Measurements from ENCODE around the gene BAMBI.
A peak's percentile ranks its signal among the peaks of the same experiment; 100 is the strongest.

Gene BAMBI

DNA sequence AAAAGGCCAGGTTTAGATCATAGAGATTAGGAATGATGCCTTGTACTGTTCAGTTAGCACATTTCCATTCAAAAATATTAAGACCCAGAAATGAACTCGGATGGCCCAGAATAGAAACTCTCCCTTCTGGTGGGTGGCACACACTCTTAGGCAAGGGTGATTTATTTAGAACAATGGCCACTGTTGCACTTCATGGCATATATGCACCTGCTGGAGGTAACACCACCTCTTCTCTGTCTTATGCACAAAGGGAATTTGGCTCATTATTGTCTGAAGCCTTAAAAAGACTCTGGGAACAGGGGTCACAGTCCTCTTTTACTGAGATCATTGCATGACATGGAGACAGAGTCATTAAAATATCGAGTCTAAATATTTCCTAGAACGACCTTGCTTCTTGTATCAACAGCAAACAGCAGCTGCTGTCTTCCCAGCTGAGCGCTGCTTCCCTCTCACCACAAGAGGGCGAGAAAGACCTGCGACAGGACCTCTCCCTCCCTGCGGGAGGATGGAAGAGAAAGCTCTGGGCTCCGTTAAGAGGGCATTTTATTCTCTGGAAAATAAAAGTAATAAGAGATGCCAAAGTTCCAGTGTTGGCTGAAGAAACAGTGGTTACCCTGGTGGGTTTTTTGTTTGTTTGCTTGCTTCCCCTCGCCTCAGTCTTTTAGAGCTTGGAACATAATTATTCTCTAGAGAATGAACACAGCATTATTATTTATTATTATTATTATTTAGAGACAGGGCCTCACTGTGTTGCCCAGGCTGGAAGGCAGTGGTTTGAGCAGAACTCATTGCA, 13.5 kb upstream of the BAMBI start:
- TF ChIP-seq, protein P1, sequence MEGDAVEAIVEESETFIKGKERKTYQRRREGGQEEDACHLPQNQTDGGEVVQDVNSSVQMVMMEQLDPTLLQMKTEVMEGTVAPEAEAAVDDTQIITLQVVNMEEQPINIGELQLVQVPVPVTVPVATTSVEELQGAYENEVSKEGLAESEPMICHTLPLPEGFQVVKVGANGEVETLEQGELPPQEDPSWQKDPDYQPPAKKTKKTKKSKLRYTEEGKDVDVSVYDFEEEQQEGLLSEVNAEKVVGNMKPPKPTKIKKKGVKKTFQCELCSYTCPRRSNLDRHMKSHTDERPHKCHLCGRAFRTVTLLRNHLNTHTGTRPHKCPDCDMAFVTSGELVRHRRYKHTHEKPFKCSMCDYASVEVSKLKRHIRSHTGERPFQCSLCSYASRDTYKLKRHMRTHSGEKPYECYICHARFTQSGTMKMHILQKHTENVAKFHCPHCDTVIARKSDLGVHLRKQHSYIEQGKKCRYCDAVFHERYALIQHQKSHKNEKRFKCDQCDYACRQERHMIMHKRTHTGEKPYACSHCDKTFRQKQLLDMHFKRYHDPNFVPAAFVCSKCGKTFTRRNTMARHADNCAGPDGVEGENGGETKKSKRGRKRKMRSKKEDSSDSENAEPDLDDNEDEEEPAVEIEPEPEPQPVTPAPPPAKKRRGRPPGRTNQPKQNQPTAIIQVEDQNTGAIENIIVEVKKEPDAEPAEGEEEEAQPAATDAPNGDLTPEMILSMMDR (IDR thresholded peaks at IDR 0.05; ENCODE audit: insufficient read depth, low read depth, low read length, missing control alignments), result peak; percentile 100
- DNase-seq (ENCODE audit: low read depth), result peak; percentile 81
- H3K4me3 ChIP-seq (ENCODE audit: low read length), result no peak overlapping the region

DNA sequence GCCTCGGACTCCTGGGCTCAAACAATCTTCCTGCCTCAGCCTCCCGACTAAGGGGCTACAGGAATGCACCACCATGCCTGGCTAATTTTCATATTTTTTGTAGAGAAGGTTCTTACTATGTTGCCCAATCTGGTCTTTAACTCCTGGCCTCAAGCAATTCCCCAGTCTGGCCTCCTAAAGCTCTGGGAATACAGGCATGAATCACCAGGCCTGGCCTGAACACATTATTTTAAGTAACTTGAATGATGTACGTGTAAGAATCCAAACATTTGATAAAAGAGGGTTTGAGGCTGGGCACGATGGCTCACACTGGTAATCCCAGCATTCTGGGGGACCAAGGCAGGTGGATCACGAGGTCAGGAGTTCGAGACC, 13.0 kb upstream of the BAMBI start:
- TF ChIP-seq, protein P1 (IDR thresholded peaks at IDR 0.05; ENCODE audit: insufficient read depth, low read depth, low read length, missing control alignments), result no peak
- H3K4me3 ChIP-seq (ENCODE audit: low read length), result no peak overlapping the region
- DNase-seq (ENCODE audit: low read depth), result no peak

DNA sequence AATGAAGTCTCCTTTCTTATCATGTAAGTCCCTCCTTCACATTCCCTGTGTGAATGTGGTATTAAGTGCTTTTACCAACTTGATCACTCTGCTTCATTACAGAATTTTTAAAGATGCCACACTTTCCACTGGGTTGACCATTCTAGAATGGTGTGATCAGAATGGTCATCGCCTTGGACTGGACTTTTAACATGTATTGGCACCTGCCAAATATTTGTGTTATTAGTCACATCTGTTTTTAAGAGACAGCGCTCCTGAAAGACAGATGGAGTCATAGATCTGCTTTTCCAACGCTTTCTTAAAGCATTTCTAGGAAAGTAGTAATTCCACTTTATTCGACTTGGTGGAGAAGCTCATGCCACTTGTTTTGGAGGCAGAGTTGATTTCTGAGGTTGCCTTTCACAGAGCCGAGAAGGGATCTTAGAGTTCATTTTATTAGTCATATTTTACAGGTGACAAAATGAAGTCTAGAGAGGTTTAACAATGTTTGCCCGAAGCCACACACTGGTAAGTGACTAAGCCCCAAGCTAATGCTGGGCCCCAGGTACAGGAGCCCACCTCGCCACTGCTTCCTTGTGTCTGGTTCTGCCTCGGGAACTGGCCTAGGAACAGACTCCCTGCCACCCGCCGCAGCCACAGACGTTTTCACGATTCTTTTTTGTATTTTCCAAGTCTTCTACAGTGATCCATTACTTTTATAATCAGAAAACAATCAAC, 10.4 kb upstream of the BAMBI start:
- TF ChIP-seq, protein P1 (IDR thresholded peaks at IDR 0.05; ENCODE audit: insufficient read depth, low read depth, low read length, missing control alignments), result no peak
- H3K4me3 ChIP-seq (ENCODE audit: low read length), result no peak overlapping the region
- no peak for DNase-seq (ENCODE audit: low read depth)

DNA sequence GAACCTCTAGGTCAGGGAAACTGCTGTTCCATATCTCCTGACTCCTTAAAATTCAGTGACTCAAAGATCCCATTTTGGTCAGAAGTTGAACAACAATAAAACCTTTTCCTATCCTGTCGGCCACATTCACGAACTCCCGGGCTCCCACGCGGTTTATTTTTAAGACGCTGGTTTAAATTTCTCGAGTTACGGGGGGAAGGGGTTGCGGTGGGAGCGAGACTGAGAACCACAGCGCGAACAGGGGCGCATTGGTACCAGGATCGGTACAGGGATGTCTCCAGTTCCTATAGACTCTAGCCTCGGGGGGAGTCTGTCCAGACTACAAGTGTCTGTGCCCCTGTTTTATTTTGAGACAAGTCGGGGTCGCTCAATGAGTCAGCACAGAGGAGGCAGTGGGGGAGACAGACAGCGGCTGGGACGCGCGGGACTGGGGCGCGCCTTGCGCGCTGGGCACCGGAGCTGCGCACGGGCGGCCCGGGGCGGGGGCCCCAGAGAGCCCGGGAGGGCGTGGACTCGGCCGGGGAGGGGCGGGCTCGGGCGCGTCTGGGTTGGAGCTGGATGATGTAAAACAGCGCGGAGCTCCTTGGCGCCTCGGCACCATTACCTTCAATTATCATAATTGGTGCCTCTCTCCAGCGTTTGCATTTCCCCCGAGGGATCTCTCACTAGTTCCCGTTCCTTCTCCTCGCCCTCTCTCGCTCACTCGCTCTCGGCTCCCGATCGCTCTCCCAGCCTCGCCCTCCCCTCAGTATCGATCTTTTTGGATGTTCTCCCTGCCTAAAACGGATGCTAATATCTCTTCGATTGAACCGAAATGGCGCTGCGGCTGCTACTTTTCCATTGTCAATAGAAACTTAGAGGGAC, 8.7 kb upstream of the BAMBI start:
- TF ChIP-seq, protein P1 (IDR thresholded peaks at IDR 0.05; ENCODE audit: insufficient read depth, low read depth, low read length, missing control alignments), result no peak
- peak; percentile 69 for DNase-seq (ENCODE audit: low read depth)
- peak overlapping the region; percentile 47 for H3K4me3 ChIP-seq (ENCODE audit: low read length)

DNA sequence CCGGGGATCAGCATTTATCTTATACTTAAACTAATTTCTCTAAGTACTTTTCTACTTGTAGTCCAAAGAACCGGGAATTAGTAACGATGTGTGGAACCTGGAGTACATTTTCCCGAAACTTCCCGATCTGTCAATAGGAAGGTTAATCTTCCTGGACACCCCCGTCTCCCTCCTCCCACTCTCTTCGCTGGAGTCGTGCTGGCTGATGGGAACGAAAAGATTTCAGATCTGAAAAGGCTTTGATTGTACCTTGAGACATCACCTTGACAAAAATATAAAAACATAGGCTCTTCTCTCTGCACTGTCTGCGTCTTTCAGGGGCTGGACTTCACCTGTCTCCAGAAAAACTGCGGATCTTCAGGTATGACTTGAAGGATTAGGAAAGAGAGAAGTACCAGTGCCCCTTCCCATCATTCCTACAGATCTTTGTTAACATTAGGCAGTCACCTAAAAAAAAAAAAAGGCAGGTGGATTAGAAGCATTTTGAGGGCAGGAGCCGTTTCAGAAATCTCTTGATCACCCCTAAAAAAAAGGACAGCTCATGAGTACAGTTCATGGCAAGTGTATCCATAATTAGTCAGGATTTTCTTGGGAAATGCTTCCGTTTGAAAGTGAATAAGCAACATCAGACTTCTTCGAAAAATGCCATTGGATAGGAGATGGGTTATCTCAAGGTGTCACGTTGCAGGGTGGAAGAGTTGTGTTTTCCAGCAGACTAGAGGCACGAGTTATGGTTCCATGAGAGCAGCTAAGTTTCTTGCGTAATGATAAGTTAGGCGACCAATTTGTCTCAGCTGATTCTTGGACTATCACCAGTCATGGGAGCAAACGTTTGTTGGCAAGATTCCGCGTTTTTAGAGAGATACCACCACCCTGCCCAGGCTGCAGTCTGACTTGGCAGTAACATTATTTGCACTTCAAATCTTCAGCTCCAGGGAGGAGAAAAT, 7.8 kb upstream of the BAMBI start:
- H3K4me3 ChIP-seq (ENCODE audit: low read length), result peak overlapping the region; percentile 47
- TF ChIP-seq, protein P1 (IDR thresholded peaks at IDR 0.05; ENCODE audit: insufficient read depth, low read depth, low read length, missing control alignments), result no peak
- DNase-seq (ENCODE audit: low read depth), result no peak

DNA sequence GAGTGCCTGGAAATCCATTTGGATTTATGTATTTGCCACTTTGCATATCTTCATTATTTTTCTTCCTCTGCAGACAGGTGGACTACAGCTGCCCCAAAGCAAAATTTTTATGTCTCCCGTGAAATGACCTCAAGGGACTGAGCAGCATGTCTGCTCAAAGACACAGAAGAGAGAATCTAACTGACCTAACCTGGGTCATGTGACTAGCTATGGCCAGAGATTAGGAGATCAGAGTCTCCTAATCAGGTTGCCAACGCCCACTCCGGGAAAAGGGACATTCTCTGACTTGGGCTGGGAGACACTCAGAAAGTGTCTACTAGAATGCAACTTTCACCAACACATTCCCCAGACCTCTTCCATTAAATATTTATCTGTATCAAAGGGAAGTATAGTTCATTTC, 2.5 kb upstream of the BAMBI start:
- H3K4me3 ChIP-seq (ENCODE audit: low read length), result no peak overlapping the region
- TF ChIP-seq, protein P1 (IDR thresholded peaks at IDR 0.05; ENCODE audit: insufficient read depth, low read depth, low read length, missing control alignments), result no peak

More for the DNA sequence above, 2.5 kb upstream of the BAMBI start:
- no peak for DNase-seq (ENCODE audit: low read depth)
